Measurements from ENCODE around the gene PAF1.

The PAF1 gene

DNA sequence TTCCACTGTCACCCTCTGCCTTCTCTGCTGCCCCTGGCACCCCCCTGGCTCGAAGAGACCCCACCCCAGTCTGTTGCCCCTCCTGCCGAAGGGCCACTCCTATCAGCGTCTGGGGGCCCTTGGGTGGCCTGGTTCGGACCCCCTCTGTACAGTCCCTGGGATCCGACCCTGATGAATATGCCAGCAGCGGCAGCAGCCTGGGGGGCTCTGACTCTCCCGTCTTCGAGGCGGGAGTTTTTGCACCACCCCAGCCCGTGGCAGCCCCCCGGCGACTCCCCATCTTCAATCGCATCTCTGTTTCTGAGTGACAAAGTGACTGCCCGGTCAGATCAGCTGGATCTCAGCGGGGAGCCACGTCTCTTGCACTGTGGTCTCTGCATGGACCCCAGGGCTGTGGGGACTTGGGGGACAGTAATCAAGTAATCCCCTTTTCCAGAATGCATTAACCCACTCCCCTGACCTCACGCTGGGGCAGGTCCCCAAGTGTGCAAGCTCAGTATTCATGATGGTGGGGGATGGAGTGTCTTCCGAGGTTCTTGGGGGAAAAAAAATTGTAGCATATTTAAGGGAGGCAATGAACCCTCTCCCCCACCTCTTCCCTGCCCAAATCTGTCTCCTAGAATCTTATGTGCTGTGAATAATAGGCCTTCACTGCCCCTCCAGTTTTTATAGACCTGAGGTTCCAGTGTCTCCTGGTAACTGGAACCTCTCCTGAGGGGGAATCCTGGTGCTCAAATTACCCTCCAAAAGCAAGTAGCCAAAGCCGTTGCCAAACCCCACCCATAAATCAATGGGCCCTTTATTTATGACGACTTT, 17.7 kb upstream of the PAF1 start:
- H3K4me3 ChIP-seq (ENCODE audit: low read depth, low read length) = peak overlapping the region; percentile 78
- peak; percentile 56 for DNase-seq (ENCODE audit: low read depth)
- TF ChIP-seq CTCF (conservative IDR thresholded peaks at IDR 0.05; ENCODE audit: low read depth, low read length) = no peak

- TF ChIP-seq CTCF (conservative IDR thresholded peaks at IDR 0.05; ENCODE audit: low read depth, low read length) = no peak
- peak overlapping the region; percentile 78 for H3K4me3 ChIP-seq (ENCODE audit: low read depth, low read length)
- peak; percentile 45 for DNase-seq (ENCODE audit: low read depth)
Observed at GRCh38 chr19:39407660-39408391, 16.9 kb upstream of the PAF1 start.

GRCh38 chr19:39407410-39407659, 16.4 kb upstream of the PAF1 start:
- no peak for TF ChIP-seq CTCF (conservative IDR thresholded peaks at IDR 0.05; ENCODE audit: low read depth, low read length)
- DNase-seq (ENCODE audit: low read depth) = no peak
- peak overlapping the region; percentile 78 for H3K4me3 ChIP-seq (ENCODE audit: low read depth, low read length)

DNA sequence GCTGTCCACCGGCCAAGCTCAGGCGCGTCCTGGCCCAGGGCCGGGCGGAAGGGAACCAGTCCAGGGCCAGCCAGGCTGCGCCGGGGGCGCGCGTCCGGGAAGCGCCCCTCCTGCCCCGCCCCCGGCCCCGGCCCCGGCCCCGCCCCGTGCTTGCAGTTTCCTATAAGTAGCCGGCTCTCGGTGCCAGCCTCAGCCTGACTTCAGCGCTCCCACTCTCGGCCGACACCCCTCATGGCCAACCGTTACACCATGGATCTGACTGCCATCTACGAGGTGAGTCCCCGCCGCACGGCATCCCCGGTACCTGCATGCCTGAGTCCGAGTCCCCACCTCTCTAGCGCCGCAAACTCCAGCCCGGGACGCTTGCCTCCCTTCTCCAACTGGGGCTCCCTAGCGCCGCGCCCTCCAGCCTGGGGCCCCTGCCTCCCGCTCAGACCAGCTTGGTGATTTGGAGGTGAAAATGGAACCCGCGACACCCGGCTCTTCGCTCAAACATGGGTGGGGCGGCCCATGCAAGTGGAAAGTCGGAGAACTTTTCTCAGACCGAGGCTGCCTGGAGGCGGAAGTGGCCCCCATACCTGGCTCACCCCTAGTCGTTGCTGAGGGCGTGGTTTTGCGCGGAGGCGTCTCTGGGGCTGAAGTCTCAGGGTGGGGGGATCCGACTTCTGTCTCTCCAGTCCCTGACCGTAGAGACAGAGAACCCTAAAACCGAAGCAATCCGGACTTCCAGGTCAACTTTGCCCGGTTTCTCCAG, 15.9 kb upstream of the PAF1 start, which contains the start of gene ZFP36:
Gene ZFP36 (plus strand): TSS at position 192 of the 754 bp plus-strand sequence. CDS start 58 bp downstream, at position 250.
- peak; percentile 89 for DNase-seq (ENCODE audit: low read depth)
- H3K4me3 ChIP-seq (ENCODE audit: low read depth, low read length) = peak within 1 kb of the TSS; percentile 78
- TF ChIP-seq CTCF (conservative IDR thresholded peaks at IDR 0.05; ENCODE audit: low read depth, low read length) = no peak

DNA sequence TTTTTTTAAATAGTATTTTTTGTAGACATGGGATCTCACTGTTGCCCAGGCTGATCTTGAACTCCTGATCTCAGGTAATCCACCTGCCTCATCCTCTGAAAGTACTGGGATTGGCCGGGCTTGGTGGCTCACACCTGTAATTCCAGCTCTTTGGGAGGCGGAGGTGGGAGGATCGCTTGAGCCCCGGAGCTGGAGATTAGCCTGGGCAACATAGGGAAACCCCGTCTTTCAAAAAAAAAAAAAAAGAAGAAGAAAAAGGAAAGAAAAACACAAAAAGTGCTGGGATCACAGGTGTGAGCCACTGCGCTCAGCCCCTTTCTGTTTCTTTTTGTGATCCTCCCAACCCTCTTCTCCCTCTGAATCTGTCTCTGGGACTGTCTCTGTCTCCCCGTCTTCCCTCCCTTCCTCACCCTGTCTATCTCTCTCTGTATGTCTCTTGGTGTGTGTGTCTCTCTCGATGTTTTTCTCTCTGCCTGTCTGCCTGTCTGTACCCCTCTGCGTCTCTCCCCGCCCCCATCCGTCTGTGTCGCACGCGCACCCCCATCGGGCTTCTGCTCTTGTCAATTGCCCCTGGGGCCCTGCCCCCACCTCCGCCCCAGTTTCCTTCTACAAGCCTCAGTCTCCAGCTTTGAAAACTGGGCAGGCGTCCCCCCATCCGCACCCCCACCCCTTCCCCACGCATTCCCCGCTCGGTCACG, 15.2 kb upstream of the PAF1 start:
- no peak for TF ChIP-seq CTCF (conservative IDR thresholded peaks at IDR 0.05; ENCODE audit: low read depth, low read length)
- peak; percentile 44 for DNase-seq (ENCODE audit: low read depth)
- peak overlapping the region; percentile 78 for H3K4me3 ChIP-seq (ENCODE audit: low read depth, low read length)

DNA sequence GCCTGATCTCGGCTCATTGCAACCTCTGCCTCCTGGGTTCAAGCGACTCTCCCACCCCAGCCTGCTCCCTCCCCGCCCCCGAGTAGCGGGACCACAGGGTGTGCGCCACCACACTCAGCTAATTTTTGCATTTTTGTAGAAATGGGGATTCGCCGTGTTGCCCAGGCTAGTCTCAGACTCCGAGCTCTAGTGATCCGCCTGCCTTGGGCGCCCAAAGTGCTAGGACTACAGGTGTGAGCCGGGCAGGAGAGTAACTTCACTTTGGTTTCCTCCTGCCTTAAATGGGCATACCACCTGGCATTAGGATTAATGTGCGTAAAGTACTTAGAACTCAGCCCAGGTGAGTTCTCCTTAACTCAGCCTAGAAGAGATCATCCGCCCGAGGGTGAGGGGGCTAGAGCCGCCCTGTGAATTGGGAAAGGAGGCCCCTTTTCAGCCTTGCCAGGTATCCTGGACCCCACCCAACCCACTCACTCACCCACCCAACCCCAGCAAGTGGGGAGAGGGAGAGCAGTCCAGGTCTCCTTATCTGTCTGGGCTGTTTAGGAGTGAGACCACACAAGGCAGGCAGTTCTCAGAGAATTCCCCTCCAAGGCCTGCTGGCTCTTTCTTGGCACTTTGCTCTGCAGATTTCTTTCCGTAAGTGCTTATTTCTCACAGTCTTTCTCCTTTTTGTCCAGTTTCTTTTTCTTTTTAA, 14.5 kb upstream of the PAF1 start:
- H3K4me3 ChIP-seq (ENCODE audit: low read depth, low read length) = no peak overlapping the region
- DNase-seq (ENCODE audit: low read depth) = no peak

More for the DNA sequence above, 14.5 kb upstream of the PAF1 start:
- TF ChIP-seq CTCF (conservative IDR thresholded peaks at IDR 0.05; ENCODE audit: low read depth, low read length) = no peak
